ENCODE results near the gene UBALD2. TPM values are rescaled to one million over a fixed set of nuclear protein-coding genes. Genes with fewer than 3 reads are reported as not detected.

The UBALD2 gene
- total RNA-seq, 4 donors from 2014 or later: 6.1 to 8.8 (median 8.4) TPM

DNA sequence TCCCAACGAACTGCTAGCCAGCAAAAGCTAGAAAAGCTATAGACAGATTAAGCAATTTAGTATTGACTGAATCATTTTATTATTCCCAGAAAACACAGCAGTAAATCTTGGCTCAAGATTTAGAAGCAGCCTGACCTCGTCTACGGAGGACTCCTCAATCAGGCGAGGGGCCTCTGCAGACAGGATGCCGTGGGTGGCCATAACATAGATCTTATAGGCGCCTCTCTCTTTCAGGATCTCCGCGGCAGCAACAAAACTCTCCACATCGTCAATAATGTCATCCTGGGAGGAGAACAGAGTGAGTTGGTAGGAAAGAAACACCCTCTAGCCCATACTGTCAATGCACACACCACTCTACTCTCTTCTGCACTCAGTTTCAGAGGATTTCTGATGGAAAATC, 47.6 kb downstream of the UBALD2 start:
- 62 to 88% methylated on average over 5 to 9 of the region's 9 CpGs for WGBS, 2 donors (ENCODE audit: low coverage in 1 of 2)
- Histone ChIP-seq H3K27me3 (no peaks in the 10 kb centered on the region), H3K4me1 (no peaks in the 10 kb centered on the region), H3K4me3 (no peak overlapping the region), H3K9me3 (no peaks in the 10 kb centered on the region), H3K27ac (no peak overlapping the region), H3K36me3 (peaks cover 0 to 86% of the 10 kb centered on the region in 2 donors)
- TF ChIP-seq EP300 (IDR thresholded peaks at IDR 0.05) (no peak), POLR2A (IDR thresholded peaks at IDR 0.05) (no peak), POLR2AphosphoS5 (IDR thresholded peaks at IDR 0.05) (no peak)
- TF ChIP-seq, protein P1, sequence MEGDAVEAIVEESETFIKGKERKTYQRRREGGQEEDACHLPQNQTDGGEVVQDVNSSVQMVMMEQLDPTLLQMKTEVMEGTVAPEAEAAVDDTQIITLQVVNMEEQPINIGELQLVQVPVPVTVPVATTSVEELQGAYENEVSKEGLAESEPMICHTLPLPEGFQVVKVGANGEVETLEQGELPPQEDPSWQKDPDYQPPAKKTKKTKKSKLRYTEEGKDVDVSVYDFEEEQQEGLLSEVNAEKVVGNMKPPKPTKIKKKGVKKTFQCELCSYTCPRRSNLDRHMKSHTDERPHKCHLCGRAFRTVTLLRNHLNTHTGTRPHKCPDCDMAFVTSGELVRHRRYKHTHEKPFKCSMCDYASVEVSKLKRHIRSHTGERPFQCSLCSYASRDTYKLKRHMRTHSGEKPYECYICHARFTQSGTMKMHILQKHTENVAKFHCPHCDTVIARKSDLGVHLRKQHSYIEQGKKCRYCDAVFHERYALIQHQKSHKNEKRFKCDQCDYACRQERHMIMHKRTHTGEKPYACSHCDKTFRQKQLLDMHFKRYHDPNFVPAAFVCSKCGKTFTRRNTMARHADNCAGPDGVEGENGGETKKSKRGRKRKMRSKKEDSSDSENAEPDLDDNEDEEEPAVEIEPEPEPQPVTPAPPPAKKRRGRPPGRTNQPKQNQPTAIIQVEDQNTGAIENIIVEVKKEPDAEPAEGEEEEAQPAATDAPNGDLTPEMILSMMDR (IDR thresholded peaks at IDR 0.05): no peak
- no peak for ATAC-seq

GRCh38 chr17:76314392-76315227, 49.5 kb downstream of the UBALD2 start:
- Histone ChIP-seq H3K4me1 (peaks cover 0 to 1% (median 0%) of the 10 kb centered on the region in 3 donors), H3K27ac (peak overlapping the region in 2 of 4 donors; percentile 22 to 33), H3K27me3 (no peaks in the 10 kb centered on the region), H3K9me3 (no peaks in the 10 kb centered on the region), H3K36me3 (peaks cover 0 to 88% of the 10 kb centered on the region in 2 donors), H3K4me3 (no peak overlapping the region)
- TF ChIP-seq POLR2A (IDR thresholded peaks at IDR 0.05) (no peak), POLR2AphosphoS5 (IDR thresholded peaks at IDR 0.05) (no peak), EP300 (IDR thresholded peaks at IDR 0.05) (no peak)
- ATAC-seq: no peak
- WGBS, 2 donors (ENCODE audit: low coverage in 1 of 2): 69 to 87% methylated on average over 5 to 13 of the region's 15 CpGs

DNA sequence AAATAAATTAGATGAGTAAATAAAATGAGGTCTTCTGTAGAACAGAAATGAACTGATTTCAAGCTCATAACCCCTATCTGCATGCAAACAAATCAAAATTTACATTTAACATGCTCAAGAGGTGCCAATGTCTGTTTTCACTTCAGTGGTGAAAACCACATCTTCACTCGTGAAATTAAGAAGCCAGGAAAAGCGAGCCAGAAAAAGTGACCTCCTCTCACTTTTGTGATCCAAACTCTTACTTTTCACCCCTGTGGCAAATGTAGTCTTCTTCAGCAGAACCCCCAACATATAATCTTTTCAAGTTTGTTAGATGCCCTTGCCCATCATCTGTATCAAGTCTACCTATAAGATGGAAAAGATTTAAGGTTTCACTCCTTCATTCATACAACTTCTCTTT, 52.4 kb downstream of the UBALD2 start:
- Histone ChIP-seq H3K9me3 (no peaks in the 10 kb centered on the region), H3K4me3 (no peak overlapping the region), H3K27me3 (no peaks in the 10 kb centered on the region), H3K36me3 (peaks cover 0 to 81% of the 10 kb centered on the region in 2 donors), H3K27ac (no peak overlapping the region), H3K4me1 (peaks cover 0 to 6% (median 0%) of the 10 kb centered on the region in 3 donors)
- 87 to 100% methylated on average over 2 of the region's 2 CpGs for WGBS, 2 donors (ENCODE audit: low coverage in 1 of 2)
- no peak for TF ChIP-seq POLR2A (IDR thresholded peaks at IDR 0.05)
- no peak for TF ChIP-seq POLR2AphosphoS5 (IDR thresholded peaks at IDR 0.05)
- no peak for TF ChIP-seq EP300 (IDR thresholded peaks at IDR 0.05)
- TF ChIP-seq, protein P1 (IDR thresholded peaks at IDR 0.05): no peak
- ATAC-seq: no peak

- Histone ChIP-seq H3K27ac (no peak overlapping the region), H3K4me3 (no peak overlapping the region), H3K36me3 (peaks cover 0 to 81% of the 10 kb centered on the region in 2 donors), H3K27me3 (no peaks in the 10 kb centered on the region), H3K9me3 (no peaks in the 10 kb centered on the region), H3K4me1 (peaks cover 0 to 6% (median 0%) of the 10 kb centered on the region in 3 donors)
- ATAC-seq: no peak
- no peak for TF ChIP-seq POLR2AphosphoS5 (IDR thresholded peaks at IDR 0.05)
- no peak for TF ChIP-seq POLR2A (IDR thresholded peaks at IDR 0.05)
- TF ChIP-seq, protein P1 (IDR thresholded peaks at IDR 0.05): no peak
- 84 to 92% methylated on average over 3 of the region's 3 CpGs for WGBS, 2 donors (ENCODE audit: low coverage in 1 of 2)
These were observed 53.4 kb downstream of the UBALD2 start for GRCh38 chr17:76318586-76318985.

Small RNA genes within 50 kb of the gene (small RNA-seq; reads per million reads assigned to genes)
- gene RF00019: 0 reads per million in 4 donors

Other genes with a start within 250 kb of the UBALD2 start
- 1 to 10 TPM; 1.3 to 6.1 (median 3.1) TPM for gene EVPL, start 238.0 kb upstream of the UBALD2 start, total RNA-seq
- 10 to 100 TPM; 43.0 to 63.8 (median 48.7) TPM for gene SRP68, start 192.8 kb upstream of the UBALD2 start, total RNA-seq
- not detected for gene GALR2, start 190.6 kb upstream of the UBALD2 start, total RNA-seq
- gene ZACN, start 186.2 kb upstream of the UBALD2 start, total RNA-seq: not detected
- 100 to 1,000 TPM in 1 of 4 donors, 10 to 100 TPM in 3; 69.3 to 107 (median 83.9) TPM for gene EXOC7, start 161.6 kb upstream of the UBALD2 start, total RNA-seq
- not detected for gene FOXJ1, start 124.1 kb upstream of the UBALD2 start, total RNA-seq
- 1 to 10 TPM; 2.5 to 8.1 (median 3.3) TPM for gene RNF157, start 24.9 kb upstream of the UBALD2 start, total RNA-seq
- 1 to 10 TPM; 1.7 to 2.7 (median 2.0) TPM for gene QRICH2, start 42.9 kb downstream of the UBALD2 start, total RNA-seq
- gene PRPSAP1, start 88.6 kb downstream of the UBALD2 start, total RNA-seq: 10 to 100 TPM; 44.7 to 48.5 (median 46.6) TPM
- gene SPHK1, start 119.3 kb downstream of the UBALD2 start, total RNA-seq: 10 to 100 TPM; 14.7 to 29.2 (median 18.9) TPM
- 10 to 100 TPM; 13.0 to 19.8 (median 15.2) TPM for gene UBE2O, start 187.8 kb downstream of the UBALD2 start, total RNA-seq
- not detected for gene AANAT, start 202.3 kb downstream of the UBALD2 start, total RNA-seq
- 10 to 100 TPM in 1 of 4 donors, 1 to 10 TPM in 3; 7.3 to 20.5 (median 8.5) TPM for gene RHBDF2, start 236.1 kb downstream of the UBALD2 start, total RNA-seq